Activated T-cell treated with anti-CD3 and anti-CD28 coated beads, Interleukin-2, amount 50 U/mL, for 1 hour (primary cell): ENCODE measurements around the gene STARD3.

Experiments used
- DNase-seq: peaks from one replicate; pipeline ENCODE4 v3.0.0-alpha.2; 2020

STARD3 gene

GRCh38 chr17:39673335-39674081, 36.6 kb downstream of the STARD3 start:
- no peak for DNase-seq

- no peak for DNase-seq
Measured at GRCh38 chr17:39674179-39674578, 37.2 kb downstream of the STARD3 start.

- DNase-seq, result no peak
Measured at GRCh38 chr17:39674702-39675389, 37.9 kb downstream of the STARD3 start.

GRCh38 chr17:39675390-39676082, 38.6 kb downstream of the STARD3 start:
- no peak for DNase-seq

- DNase-seq, result no peak
Measured at GRCh38 chr17:39676198-39676819, 39.4 kb downstream of the STARD3 start.

- DNase-seq, result no peak
Measured at GRCh38 chr17:39677072-39677471, 40.1 kb downstream of the STARD3 start.

GRCh38 chr17:39677542-39678339, 40.8 kb downstream of the STARD3 start:
- DNase-seq, result no peak

- DNase-seq, result no peak
Measured at GRCh38 chr17:39678340-39679116, 41.6 kb downstream of the STARD3 start.

GRCh38 chr17:39679521-39680192, 42.7 kb downstream of the STARD3 start:
- DNase-seq, result peak; percentile 46

- no peak for DNase-seq
Measured at GRCh38 chr17:39683295-39683939, 46.5 kb downstream of the STARD3 start.

- no peak for DNase-seq
Measured at GRCh38 chr17:39684369-39685192, 47.6 kb downstream of the STARD3 start.

- DNase-seq, result no peak
Measured at GRCh38 chr17:39687101-39687545, 50.2 kb downstream of the STARD3 start.

- peak; percentile 85 for DNase-seq
Measured at GRCh38 chr17:39687546-39688474, 50.9 kb downstream of the STARD3 start, which contains the start of gene PGAP3. Gene PGAP3, minus strand, starts transcription at chr17:39688057. Its CDS starts 43 bp downstream, at chr17:39688014.

GRCh38 chr17:39688475-39688835, 51.5 kb downstream of the STARD3 start:
- DNase-seq, result no peak

GRCh38 chr17:39688945-39689344, 52.0 kb downstream of the STARD3 start:
- DNase-seq, result no peak

GRCh38 chr17:39694593-39694992, 57.6 kb downstream of the STARD3 start:
- DNase-seq, result no peak

GRCh38 chr17:39695089-39695474, 58.1 kb downstream of the STARD3 start:
- no peak for DNase-seq

GRCh38 chr17:39696731-39697130, 59.8 kb downstream of the STARD3 start:
- DNase-seq, result no peak
